Mesenteric fat pad (tissue), 1 donor: ENCODE measurements around the gene XPO5. TPM values are rescaled to one million over a fixed set of nuclear protein-coding genes. Genes with fewer than 3 reads are reported as not detected.
A peak's percentile ranks its signal among the peaks of the same experiment; 100 is the strongest.
"Not testable (repeated sequence)": the region's sequence is repeated elsewhere in the genome, so short reads cannot be mapped to it uniquely, and the experiment has no call there.

ENCODE experiments used
- DNase-seq: peaks from one replicate; pipeline ENCODE4 v3.0.0-alpha.2; 2020; ENCODE audit warnings: low spot score
- total RNA-seq: library from RNA; stranded (reverse); fragmentation: NEBNext Ultra II Directional; extraction: Animal tissue kit (Norgen Biotek cat#: 25700); gene quantifications from one replicate; pipeline ENCODE4 v1.2.1, GENCODE V29; 2021
- donor health status: DM: yes; HTN: yes; CAD: no.

Gene XPO5
- total RNA-seq, 1 donor from 2014 or later: 43.6 TPM

DNA sequence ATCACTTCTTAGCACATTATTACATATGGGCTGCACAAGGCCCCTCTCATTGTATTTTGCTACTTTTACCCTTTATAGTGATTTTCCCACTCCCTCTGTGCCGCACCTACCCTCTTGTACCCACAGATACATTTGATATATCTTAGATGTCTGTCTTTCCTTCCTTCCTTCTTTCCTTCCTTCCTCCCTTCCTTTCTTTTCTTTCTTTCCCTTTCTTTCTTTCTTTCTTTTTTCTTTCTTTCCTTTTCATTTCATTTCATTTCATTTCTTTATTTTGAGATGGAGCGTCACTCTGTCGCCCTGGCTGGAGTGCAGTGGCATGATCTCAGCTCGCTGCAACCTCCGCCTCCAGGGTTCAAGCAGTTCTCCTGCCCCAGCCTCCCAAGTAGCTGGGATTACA, 12.4 kb upstream of the XPO5 start:
- DNase-seq: no peak

DNA sequence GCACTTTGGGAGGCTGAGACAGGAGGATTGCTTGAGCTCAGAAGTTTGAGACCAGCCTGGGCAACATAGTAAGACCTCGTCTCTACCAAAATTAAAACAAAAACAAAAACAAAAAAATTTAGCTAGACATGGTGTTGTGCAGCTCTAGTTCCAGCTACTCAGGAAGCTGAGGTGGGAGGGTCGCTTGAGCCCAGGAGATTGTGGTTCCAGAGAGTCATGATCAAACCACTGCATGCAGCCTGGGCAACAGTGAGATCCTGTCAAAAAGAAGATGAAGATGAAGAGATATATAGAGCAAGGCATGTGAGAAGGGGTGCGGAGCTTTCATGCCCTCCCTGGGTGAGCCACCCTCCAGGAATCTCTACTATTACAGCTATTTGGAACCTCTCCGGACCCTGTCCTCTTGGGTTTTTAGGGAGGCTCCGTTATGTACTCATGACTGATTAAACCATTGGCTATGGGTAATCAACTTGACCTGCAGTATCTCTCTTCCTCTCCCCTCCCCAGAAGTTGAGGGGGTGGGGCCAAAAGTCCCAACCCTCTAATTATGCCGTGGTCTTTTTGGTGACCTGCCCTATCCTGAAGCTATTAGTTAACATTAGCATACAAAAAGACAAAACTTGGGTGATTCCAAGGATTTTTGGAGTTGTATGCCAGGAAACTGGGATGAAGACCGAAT, 9.2 kb upstream of the XPO5 start:
- no peak for DNase-seq

DNA sequence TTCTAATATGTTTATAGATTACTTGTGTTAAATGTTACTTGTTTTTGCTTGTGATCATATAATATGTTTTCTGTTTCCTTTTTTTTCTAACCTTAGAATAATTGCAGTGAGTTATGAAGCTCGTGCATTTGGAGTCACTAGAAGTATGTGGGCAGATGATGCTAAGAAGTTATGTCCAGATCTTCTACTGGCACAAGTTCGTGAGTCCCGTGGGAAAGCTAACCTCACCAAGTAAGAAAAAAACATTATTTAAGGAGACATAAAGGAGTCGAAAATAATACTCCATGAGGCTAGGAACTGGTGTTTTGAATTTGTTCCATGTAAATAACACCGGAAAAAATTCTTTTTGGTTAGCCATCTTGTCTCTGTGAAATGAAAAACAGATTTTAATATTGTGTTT, 7.1 kb upstream of the XPO5 start:
- DNase-seq: no peak

DNA sequence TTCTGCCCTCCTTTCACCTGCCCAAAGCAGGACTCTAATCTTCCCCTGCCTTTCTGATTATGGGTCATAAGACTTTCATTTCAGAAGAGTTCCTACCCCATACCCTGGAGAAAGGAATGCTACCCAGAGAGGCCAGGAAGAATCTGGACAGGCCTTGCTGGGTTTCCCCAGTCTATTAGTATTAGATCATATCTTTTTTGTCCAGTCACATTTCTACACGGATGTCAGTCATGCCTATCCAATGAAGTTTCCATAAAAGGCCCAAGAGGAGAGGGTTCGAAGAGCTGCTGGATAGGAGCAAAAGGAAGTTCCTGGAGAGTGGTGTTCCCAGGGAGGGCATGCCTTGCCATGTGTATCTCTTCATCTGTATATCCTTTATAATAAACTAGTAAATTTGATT, 3.3 kb upstream of the XPO5 start:
- no peak for DNase-seq

DNA sequence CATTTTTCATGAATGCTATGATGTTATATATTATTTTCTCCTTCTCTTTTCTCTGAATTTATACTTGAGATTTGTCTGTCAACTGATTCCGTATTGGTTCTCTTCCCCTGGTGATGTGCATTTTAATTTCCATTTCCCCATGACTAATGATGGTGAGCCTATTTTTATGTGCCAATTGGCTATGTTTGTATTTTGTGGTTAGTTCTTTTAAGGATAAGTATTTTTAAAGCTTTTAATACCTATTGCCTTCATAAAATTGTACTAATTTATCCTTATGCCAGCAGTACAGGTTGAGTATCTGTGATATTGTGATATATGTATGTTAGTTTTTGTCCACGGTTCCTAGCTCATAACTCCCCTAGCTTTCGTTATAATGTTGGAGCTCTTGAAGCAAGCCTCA, 2.9 kb upstream of the XPO5 start:
- DNase-seq: no peak

DNA sequence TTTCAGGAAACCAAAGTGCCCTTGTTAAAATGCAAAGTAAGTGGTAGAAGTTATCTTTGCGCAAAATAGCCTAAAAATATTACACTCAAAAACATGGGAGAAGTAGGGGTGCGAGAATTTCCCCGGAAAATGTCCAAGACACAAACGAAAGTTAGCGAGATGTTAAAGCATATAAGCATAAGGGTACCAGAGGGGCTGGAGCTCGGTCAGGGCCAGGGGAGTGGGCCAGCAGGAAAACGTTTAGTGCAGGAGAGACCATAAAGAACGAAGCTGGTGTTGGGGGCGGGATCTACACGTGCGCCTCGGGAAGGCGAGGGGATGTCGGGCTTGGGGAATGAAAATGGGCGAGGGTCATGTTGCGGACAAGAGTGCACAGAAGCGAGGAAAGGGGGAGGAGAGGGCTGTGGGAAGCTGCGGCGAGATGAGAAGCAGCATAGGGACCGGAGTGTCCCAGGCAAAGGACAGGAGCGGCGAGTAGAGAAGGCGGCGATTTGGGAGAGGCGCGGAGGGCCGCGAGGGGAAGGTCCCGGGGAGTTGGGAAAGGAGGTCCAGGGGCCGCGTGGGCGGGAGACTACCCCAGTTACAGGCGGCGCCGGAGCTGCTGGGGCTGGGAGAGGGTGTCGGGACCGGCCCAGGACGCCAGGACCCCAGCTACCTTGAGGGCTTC, 600 bp downstream of the XPO5 start:
- no peak for DNase-seq

DNA sequence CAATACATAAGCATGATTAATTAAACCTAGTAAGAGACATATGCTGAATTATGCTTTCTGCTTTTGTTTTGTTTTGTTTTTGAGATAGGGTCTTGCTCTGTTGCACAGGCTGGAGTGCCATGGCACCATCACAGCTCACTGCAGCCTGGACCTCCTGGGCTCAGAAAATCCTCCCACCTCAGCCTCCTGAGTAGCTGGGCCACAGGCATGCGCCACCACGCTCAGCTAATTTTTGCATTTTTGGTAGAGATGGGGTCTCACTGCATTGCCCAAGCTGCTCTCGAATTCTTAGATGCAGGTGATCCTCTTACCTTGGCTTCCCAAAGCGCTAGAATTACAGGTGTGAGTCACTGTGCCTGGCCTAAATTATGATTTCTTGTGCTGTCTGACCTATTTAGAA, 3.8 kb downstream of the XPO5 start:
- DNase-seq: no peak

DNA sequence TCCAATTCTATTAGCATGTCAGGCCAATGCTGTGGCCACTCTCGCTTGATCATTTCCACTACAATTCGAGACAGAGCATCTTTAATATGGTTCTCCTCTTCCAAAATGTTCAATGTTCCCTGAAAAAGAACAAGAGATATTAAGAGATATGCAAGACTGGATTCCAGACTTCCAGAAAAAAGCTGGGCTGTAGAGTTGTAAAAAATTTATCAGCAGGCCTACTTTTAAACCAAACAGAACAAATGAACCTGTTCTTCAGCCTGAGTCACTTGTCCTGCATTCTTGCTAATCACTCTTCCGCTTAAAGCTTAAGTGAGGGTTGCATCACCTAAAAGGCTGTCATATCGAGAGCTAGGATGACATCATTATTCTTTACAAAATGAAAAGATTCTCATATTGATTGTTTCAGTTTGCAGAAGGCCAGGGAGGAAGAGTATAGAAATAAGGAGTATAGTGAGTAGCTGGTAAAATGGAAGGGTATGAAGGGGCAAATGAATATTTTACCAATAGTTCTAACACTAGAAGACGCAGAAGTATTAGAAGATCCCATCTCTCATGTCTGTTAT, 4.9 kb downstream of the XPO5 start:
- DNase-seq: no peak

DNA sequence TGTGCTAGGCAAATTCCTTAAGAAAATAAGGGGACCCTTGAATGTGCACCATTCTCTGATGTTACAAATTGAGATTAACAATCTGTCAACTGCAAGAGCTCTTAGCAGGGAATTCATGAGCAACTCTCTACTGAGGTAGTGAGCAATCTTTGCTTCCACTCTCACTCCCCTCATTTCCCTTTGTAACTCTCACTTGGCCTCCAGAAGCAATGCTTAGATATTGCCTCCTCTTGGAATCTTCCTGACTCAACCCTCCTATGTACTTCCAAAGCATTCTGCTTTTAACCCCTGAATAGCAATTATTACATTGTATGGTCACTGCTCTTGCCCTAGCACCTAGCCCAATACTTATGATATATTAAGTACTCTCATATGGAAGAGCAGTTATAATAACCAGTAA, 16.5 kb downstream of the XPO5 start:
- DNase-seq: no peak

DNA sequence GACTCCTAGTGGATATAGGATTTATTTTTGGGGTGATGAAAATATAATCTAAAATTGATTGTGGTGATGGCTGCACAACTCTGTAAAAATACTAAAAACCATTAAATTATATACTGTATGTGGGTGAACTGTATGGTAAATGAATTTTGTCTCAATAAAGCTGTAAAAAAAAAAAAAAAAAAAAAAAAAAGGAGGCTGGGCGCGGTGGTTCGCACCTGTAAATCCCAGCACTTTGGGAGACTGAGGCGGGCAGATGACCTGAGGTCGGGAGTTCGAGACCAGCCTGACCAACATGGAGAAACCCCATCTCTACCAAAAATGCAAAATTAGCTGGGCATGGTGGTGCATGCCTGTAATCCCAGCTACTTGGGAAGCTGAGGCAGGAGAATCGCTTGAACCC, 18.2 kb downstream of the XPO5 start:
- not testable (repeated sequence) for DNase-seq

DNA sequence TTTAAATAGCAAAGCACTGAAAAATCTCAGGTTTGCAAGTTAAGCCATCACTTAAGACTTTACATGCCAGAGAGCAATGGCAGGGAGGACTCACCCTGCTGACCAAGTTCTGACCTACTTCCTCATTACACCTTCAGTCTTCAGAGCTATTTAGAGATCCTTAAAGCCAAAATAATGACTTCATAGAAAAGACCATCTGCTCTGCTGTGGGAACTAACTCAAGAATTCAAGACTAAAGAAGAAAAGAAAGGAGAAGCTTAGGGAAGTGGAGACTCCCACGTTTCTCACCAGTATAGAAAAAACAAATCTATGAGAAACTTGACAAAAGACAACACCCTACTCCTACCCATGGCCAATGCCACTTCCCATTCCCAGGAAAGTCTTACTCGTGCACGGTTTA, 28.6 kb downstream of the XPO5 start:
- no peak for DNase-seq

DNA sequence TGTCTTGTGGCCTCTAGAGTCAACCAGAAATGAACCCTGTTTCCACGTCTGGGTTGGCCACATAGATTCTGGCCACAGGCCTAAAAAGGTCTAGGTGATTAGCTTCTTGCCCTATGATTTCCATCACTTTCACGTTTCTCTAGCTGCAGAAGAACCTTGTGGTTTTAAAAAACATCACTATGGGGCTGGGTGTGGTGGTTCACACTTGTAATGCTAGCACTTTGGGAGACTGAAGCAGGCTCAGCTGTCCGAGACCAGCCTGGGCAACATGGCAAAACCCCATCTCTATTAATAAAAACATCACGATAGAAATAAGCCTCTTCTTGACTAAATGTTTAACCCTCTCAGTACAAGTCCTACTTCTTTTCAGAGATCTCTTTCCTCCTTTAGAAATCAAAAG, 31.4 kb downstream of the XPO5 start:
- no peak for DNase-seq

DNA sequence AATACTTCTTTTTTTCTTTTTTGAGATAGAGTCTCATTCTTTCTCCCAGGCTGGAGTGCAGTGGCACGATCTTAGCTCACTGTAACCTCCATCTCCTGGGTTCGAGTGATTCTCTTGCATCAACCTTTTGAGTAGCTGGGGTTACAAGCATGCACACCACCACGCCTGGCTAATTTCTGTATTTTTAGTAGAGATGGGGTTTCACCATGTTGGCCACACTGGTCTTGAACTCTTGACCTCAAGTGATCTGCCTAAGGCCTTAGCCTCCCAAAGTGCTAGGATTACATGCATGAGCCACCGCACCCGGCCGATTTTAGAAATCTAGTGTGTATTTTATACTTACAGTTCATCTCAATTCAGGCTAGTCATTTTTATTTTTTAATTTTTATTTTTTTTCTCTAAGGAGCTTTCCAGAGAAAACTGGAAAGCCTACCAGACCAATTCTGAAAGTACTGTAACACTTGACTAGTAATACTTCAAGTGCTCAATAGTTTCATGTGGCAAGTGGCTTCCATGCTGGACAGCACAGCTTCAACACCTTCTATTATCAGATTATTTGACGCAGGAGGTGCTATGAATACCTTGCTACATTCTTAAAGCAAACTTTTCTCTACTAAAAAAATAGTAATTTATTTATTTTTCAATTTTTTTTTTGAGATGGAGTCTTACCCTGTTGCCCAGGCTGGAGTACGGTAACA, 33.9 kb downstream of the XPO5 start:
- no peak for DNase-seq

DNA sequence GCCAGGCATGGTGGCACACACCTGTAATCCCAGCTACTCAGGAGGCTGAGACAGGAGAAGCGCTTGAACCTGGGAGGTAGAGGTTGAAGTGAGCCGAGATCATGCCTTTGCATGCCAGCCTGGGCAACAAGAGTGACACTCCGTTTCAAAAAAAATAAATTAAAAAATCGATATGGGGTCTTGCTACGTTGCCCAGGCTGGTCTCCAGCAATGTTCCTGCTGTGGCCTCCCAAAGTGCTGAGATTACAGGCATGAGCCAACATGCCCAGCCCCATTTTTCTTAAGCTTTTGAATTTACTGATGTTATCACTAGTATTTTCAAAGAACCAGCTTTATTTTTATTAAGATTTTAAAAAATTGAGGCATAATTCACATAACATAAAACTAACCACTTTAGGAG, 35.3 kb downstream of the XPO5 start:
- no peak for DNase-seq

DNA sequence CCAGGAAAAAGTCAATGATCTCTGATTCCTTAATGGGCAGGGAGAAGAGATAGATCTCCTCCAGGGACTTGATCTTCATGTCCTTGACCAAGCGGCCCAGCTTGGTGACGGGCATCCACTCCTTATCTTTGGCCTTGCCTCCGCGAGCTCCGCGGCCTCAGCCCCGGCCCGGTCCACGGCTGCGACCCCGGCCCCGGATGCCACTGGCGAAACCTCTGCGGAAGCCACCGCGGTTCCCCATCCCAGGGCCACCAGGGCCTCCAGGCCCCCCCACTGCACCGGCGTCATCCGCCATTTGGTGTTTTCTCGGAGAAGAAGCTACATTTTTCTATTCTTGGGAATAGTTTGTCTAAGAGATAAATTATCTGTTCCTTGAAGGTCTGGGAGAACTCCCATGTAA, 36.4 kb downstream of the XPO5 start:
- not testable (repeated sequence) for DNase-seq

DNA sequence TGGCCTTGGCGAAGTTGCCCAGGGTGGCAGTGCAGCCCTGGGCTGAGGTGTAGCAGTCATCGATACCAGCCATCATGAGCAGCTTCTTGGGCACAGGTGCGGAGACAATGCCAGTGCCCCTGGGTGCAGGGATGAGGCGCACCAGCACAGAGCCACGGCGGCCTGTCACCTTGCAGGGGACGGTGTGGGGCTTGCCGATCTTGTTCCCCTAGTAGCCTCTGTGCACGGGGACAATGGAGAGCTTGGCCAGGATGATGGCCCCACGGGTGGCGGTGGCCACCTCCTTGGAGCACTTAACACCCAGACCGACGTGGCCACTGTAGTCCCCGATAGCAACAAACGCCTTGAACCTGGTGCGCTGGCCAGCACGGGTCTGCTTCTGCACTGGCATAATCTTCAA, 36.9 kb downstream of the XPO5 start:
- not testable (repeated sequence) for DNase-seq

DNA sequence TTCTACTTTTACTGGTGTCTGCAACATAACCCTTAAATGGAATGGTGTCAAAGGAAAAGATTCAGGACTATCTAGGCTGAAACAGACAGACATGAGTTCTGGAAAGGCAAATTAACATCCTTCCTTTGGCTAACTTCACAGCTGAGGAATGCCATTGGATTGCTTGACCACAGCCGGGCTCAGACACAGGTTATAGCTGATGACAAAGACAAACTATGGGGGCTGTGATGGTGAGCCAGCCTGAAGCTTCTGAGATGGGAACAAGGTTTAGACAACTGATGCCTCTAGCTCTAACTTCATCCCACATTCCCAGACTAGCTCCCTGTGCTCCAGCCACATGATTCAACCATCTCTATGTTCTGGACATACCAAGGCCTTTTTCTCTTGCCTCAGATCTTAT, 43.6 kb downstream of the XPO5 start:
- DNase-seq: peak; percentile 57

DNA sequence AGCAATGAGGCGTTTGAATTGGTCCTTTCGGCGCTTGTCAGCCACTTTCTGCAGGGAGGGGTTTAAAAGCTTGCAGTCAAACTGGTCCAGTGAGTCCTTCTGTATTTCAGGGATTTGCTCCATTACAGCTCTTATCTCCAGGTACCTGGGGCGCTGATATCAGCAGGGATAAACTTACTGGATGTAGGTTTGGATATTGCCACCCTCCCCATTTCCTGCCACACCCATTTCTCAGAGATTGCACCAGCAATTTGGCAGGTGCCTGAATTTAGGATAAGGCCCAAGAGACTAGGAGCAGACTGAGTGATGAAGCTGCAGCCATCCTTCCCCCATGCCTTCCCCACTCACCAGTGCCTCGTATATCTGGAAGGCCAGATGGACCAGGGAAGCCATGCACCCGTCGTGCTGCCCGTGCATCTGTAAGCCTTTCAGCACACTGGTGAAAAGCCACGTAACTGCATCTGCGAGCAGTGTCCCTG, 51.3 kb downstream of the XPO5 start:
- DNase-seq: no peak

DNA sequence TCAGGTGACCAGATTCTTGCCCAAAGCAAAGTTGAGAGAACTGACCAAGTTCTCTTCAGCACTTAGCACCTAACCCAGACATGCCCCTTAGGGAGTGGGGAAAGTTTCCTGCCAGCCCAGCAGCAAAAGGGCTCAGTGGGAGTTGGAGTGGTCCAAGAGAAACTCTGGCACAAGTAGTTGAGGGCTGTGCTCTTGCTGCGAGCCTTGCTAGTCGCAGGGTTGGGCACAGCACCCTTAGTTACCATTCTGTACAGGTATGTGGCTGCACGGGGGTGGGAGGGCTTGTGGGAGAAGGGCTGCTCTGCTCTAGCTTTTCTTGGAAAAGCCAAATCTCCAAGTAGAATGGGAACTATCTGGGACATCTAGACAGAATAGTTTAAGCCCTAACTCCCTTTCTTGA, 52.6 kb downstream of the XPO5 start:
- no peak for DNase-seq

DNA sequence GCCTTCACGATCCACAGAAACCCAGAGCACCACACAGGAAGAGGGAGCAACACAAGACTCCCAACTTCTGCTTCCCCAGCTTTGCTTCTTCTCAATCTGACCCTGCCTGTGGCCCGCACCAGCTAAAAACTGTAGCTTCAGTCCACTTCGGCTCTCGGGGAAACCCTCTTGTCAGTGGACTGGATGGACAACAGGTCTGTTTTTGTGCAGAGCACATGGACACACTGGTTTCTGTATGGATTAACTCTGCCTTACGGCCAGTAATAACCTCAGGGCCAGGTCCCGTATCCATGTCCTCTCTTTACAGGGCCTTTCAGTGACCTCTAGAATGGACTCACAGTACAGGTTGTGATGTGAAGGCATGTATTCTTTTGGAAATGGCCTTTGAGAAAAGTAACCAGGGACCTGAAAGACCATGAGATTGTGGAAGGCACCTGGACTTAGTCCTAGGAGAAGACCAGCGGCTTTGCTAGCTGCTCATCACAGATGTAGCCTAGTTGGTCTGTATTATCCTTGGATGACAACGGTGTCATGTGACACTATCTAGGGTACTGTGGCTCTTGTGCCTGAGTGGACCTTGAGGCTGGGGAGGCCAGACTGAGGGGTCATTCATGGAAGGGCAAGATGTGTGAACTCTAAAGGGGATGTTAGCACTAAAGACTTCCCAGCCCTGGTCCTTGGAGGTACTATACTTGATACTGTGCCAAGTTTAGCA, 53.1 kb downstream of the XPO5 start:
- no peak for DNase-seq

DNA sequence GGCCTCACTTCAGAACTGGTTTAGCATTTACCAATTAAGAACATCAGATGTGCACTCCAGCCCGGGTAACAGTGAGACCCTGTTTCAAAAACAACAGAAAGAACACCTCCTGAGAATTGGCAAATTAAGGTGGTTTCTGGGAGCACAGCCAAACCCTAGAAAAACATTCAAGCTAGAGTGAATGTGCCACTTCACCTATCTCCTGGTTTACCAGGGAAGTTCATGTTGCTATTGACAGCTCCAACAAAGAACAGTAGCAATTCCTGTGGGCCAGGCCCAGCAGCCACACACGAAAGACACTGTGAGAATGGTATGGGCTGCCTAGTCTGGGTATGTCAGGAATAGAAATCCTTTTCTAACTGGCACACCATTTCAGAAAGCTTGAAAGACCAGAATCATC, 54.0 kb downstream of the XPO5 start:
- no peak for DNase-seq

DNA sequence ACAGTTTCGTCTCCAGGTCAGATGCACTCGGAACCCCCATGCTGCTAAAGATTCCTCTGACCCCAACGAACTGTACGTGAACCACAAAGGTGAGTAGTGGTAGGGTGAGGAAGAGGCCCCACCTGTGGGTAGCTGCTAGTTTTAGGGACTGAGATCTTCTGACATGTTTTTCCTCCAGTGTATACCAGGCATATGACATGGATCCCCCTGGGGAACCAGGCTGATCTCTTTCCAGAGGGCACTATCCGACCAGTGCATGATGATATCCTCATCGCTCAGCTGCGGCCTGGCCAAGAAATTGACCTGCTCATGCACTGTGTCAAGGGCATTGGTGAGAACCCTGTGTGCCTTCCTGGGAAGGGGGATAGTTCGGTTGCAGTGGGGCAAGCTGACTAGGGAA, 55.7 kb downstream of the XPO5 start:
- no peak for DNase-seq
